HG02938 (cell line): ENCODE results near the gene PROC.

ENCODE experiments used
- ATAC-seq: cut with Tn5 transposase; IDR thresholded peaks from one replicate; pipeline ENCODE4 v1.9.1; 2021; ENCODE audit warnings: mild to moderate bottlenecking, moderate library complexity; ENCODE audit not compliant: unreplicated experiment

PROC gene

DNA sequence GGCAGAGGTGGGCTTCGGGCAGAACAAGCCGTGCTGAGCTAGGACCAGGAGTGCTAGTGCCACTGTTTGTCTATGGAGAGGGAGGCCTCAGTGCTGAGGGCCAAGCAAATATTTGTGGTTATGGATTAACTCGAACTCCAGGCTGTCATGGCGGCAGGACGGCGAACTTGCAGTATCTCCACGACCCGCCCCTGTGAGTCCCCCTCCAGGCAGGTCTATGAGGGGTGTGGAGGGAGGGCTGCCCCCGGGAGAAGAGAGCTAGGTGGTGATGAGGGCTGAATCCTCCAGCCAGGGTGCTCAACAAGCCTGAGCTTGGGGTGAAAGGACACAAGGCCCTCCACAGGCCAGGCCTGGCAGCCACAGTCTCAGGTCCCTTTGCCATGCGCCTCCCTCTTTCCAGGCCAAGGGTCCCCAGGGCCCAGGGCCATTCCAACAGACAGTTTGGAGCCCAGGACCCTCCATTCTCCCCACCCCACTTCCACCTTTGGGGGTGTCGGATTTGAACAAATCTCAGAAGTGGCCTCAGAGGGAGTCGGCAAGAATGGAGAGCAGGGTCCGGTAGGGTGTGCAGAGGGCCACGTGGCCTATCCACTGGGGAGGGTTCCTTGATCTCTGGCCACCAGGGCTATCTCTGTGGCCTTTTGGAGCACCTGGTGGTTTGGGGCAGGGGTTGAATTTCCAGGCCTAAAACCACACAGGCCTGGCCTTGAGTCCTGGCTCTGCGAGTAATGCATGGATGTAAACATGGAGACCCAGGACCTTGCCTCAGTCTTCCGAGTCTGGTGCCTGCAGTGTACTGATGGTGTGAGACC lies at the start of gene PROC:
TSS of gene PROC (plus strand) at position 128 of the 812 bp plus-strand sequence. CDS start 1,516 bp downstream, outside the sequence.
- no peak for ATAC-seq

DNA sequence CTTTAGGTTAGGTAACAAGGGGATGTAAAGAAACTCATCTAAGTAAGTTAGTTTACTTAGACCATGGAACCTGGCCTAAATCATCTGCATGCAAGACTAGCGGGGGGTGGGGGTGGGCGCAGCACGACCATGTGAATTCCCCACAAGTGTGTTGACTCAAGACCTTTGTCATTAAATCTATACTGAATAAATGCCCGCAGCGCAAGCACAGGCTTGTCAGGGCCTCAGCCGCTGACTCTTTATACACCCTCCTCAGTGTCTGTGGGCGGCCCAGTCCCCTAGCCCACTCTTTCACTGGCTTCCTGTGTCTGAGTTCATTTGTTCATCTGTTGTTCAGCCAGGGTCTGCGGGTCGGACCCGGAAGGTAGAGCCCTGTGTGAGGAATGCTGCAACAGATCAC lies 48.2 kb upstream of the PROC start:
- no peak for ATAC-seq

DNA sequence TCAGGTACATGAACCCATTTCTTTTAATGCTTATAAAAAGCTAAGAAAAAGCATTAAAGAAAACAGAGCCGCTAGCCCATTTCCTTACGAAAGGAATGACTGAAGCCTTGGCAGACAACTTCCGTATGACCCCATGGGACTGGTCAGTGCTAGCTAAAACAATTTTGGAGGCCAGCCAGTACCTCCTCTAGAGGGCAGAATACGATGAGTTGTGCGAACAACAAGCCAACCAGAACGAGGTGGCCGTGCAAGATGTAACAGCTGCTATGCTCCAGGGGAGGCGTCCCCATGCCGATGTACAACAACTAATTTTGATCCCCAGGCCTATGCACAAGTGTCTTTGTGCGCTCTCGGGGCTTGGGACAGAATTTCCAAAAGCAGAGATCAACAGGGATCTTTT lies 47.2 kb upstream of the PROC start:
- ATAC-seq, result no peak

DNA sequence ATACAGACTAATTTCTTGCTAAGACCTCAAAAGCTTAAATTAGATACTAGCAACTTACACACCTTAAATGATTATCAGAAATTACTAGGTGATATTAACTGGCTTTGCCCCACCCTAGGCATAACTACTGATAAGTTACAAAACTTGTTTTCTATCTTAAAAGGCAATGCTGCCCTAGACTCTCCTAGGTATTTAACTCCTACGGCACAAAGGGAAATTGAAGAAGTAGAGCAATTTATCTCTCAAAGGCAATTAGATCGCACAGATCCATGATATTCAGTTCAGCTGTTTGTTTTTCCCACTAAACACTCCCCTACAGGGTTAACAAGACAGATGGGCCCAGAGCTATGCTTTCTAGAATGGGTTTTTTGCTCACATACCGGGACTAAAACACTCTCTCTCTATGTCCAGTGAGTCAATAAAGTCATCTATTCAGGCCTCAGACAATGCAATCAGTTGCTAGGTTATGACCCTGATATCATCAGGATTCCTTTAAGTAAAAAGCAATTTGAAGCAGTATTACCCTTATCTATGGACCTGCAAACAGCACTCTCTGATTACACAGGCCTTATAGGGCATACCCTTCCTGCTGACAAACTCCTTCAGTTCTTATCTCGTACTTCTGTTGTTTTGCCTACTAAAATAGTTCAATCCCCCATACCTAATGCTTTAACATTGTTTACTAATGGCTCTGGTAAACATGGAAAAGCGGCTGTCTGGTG lies 44.7 kb upstream of the PROC start:
- ATAC-seq, result no peak

DNA sequence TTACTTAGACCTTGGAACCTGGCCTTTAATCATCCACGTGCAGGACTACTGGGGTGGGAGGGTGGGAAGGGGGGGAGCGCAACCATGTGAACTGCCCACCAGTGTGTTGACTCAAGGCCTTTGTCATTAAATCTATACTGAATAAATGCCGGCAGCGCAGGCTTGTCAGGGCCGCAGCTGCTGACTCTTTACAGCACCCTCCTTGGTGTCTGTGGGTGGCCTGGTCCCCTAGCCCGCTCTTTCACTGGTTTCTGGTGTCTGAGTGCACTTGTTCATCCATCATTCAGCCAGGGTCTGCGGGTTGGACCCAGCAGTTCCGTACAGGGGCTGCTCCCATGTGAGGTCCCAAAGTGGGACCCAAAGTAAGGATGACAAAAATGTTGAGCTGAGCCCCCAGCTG lies 42.0 kb upstream of the PROC start:
- no peak for ATAC-seq

DNA sequence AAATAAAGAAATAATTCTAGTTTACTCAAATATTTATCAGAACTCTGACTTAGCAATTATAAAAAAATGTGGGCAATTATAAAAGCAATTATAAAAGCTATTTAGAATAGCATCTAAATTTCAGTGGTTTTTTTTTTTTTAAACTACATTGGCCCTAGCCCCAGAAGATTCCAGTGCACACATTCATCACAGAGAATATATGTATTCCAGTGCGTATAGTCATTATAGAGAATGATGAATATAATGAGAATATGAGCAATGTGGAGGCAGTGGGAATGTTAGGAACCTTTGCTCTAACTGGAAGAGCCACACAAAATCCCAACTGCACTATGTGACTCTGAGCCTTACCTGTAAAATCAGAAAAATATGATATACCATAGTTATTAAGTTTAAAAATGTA lies 41.0 kb upstream of the PROC start:
- ATAC-seq, result no peak

DNA sequence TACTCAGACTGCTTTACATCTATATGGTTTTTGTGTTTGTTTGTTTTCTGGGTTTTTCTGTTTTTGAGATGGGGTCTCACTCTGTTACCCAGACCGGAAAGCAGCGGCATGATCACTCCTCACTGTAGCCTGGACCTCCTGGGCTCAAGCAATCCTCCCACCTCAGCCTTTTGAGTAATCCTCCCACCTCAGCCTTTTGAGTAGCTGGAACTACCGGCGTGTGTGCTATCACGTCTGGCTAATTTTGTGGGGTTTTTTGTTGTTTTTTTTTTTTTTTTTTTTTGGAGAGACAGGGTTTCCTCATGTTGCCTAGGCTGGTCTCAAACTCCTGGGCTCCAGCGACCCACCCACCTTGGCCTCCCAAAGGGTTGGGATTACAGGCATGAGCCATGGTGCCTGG lies 39.5 kb upstream of the PROC start:
- no peak for ATAC-seq

DNA sequence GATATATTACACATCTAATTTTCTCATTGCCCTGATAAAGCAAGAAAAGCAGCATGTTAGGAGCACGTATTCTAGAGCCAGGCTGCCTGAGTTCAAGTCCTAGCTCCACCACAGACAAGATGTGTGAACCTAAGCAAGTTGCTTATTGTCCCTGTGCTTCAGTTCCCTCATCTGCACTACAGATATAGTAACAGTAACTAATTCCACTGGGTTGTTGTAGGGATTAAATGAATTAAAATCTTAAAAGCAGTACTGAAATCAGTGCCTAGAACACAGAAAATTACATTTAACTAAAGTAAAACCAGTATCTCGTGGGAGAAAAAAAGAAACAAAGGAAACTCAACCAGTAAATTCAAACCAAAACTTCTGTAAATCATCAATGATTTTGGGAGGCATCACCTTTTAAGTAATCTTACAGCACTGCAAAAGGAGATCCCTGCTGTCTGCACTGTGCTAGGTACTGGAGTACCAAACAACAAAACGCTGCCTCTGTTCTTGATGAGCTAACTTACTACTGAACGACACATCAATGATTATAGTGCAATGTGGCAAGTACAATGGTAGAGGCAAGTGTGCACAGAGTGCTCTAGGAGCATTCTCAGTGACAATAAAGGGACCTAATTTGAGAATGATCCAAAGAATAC lies 38.4 kb upstream of the PROC start:
- no peak for ATAC-seq

DNA sequence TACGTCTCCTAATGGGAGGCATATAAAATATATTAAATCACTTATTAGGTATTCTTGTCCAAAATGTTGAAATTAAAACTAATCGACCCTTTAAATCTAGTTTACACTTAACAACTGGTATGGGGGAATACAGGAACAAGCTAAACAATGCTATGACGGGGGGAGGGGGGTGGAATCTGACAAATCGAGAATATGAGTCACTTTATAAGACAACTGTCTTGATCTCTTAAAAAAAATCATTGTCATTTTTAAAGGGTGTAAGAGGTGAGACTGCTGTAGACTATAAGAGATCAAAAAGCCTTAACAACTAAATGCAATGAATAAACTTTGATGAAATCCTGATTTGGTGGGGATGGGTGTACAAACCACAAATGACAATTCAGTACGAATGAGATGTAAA lies 36.5 kb upstream of the PROC start:
- ATAC-seq, result no peak

DNA sequence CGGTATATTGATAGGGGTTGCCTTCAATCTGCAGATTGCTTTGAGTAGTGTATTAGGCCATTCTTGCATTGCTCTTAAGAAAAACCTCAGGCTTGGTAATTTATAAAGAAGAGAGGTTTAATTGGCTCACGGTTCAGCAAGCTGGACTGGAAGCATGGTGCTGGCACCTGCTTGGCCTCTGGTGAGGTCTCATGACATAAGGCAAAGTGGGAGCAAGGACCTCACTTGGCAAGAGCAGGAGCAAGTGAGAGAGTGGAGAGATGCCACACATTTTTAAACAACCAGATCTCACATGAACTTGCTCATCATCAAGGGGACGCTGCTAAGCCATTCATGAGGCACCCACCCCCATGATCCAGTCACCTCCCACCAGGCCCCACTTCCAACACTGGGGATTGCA lies 35.4 kb upstream of the PROC start:
- ATAC-seq, result no peak

DNA sequence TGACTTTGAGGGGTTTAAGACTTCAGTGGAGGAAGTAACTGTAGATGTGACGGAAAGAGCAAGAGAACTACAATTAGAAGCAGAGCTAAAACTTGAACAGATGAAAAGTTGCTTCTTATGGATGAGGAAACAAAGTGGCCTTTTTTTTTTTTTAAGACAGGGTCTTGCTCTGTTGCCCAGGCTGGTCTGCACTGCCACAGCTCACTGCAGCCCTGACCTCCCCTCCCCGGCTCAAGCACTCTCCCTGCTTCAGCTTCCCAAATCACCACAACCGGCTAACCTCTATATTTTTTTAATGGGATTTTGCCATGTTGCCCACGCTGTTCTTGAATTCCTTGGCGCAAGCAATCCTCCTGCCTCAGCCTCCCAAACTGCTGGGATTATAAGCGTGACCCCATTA lies 33.7 kb upstream of the PROC start:
- no peak for ATAC-seq

DNA sequence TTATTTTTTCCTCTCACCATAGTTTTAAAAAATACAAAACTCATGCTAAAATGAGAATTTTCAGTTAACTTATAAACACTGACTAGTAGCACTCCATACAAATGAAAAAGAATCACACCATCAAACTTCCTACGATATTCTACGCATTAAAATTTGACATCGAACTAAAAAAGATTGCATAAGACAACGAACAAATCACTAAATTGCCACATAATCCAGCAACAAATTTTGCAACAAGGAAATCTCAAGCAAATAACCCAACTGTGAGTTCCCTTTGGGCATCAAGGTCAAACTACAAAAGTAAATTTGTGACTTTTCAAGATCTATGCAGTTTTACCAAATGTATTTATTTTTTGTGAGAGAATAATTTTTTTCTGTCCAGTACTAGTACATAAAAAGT lies 32.0 kb upstream of the PROC start:
- ATAC-seq, result no peak

DNA sequence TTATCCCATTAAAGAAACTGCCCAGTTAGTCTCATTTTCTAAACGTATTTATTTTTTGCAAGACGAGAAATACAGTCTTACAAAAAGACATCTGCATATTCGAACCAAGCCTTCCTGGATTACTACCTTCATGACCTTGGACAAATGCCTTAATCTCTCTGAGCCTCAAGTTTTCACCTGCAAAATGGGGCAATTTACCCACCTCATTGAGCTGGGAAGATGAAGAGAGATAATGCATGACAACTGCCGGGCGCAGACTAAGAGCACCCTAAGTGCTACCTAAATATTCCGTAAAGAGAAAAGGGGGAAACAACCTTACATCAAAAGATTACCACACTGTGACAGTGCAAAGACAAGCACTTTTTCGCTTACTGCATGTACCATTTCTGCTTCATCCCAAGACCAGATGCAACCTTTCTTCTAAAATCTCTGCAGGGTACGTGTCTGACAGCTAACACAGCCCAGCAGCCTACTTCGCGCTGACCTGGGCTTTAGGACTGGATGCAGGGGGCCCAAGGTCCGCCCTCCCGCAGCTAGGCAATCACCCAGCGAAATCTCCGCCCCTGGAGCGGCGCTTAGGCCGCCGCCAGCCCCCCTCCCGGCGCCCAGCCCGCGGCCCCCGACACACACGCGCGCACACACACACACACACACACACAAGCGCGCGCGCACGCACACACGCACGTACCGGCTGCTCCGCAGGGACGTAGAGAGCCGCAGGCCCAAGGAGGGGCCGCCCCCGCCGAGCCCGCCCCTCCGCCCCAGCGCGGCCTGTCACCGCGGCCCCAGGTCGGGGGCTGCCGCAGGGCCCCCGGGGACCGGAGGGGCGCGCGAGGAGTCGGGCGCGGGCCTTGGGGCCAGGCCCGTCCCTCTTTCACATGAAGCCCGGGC lies 31.2 kb upstream of the PROC start:
- peak; percentile 60 for ATAC-seq

DNA sequence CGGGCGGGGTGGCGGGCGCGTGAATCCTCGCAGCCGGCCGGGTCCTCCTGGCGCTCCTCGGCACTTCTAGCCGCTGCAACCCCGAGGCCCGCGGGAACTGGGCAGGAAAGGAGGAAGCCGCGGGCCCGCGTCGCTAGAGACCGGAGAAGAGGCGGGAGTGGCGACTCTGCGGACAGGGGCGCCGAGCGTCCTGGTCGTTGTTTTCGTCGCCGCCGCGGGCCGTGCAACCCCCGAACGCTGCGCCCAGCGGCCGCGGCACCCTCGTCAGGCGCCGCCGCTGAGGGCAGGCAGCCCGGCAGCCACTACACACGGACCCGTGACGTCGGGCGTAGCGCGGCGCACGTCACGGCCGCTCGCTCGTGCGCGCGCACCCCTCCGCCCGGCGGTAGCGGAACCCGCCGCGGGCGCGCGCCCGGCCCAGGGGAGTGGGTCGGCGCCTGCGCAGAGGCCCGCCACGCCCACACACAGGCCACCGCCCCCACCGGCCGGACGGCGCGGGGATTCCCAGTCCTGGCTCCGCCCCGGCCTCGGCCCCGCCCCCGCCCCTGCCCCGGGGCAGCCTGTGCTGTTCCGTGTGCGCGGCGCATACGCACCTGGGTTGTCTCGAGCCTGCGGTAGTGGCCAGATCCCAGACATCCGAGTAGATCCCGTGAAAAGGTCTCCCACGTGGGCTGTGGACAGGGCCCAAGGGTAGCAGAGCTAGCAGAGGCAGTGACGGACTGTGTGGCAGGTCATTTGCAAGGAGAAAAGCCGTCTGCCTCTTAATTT lies 30.4 kb upstream of the PROC start, which contains the start of gene MAP3K2:
TSS of gene MAP3K2 (minus strand) at position 321 of the 768 bp plus-strand sequence. CDS start 44,846 bp downstream, outside the sequence.
- peak; percentile 64 for ATAC-seq

DNA sequence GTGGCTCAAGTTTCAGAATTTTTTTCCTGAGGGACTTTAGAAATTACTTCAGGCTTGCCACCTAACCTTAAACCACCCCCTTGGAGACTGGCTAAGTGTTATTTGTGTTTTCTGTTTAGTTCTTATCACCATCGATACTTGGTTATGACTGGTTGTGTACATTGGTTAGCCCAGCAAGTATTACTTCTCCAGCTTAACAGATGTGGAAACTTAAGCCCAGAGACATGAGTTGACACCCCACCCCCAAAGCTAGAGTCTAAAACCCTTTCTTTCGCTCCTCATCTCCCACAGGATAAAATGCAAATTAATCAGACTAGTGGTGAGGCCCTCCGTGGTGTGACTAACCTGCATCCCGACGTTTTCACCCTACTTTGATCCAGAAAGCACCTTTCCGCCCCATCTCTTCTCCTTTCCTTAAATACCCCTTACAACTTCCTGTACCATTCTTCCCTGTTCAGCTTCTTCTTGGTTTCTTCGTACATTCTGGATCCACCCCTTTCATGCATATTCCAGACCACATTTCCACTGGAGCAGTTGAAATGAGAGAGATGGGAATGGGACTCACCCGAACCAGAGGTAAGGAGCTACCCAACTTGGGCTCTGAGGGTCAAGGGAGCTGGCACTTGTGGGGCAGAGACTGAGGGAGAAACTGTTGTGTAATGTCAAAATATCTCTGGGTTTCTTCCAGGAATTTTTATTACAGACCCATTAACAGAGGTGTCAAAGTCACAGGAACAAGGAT lies 29.6 kb upstream of the PROC start:
- peak; percentile 38 for ATAC-seq

DNA sequence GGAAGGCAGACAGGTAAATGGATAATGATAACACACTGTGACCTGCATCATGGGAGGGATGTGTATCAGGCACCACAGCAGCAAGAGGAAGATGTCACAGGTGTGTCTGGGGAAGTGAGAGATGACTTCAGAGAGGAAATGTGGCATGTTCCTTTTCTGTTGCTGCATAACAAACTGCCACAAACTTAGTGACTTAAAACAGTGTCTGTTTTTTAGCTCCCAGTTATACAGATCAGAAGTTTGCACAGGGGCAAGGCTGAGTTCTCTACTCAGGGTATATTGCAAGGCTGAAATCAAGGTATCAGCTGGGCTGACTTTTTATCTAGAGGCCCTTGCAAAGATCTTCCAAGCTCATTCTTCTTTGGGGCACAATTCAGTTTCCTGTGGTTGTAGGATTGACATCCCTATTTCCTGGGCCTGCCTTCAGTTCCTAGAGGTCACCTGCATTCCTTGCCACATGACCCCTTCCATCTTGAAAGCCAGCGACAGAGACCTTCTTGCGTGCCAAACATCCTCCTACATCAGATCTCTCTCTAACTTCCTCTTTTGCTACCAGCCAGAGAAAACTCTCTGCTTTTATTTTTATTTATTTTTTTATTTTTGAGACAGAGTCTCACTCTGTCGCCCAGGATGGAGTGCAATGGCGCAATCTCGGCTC lies 28.3 kb upstream of the PROC start:
- ATAC-seq, result no peak

DNA sequence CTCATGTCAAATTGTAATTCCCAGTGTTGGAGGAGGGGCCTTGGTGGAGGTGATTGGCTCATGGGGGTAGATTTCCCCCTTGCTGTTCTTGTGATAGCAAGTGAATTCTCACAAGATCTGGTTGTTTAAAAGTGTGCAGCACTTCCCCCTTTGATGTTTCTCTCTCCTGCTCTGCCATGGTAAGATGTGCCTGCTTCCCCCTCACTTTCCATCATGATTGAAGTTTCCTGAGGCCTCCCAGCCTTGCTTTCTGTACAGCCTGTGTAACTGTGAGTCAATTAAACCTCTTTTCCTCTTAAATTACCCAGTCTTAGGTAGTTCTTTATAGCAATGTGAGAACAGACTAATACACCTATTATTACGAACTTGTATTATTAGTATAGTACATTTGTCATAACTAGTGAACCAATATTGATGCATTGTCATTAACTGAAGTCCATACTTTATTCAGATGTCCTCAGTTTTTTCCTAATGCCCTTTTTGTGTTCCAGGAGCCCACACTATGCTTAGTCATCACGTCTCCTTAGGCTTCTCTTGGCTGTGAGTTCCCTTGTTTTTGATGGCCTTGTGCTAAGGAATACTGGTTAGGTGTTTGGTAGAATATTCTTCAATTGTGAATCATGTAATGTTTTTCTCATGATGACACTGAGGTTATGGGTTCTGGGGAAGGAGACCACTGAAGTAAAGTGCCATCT lies 25.9 kb upstream of the PROC start:
- no peak for ATAC-seq
